ENCODE data around the gene SPRR1A.

The SPRR1A gene

GRCh38 chr1:152942161-152942560, 41.7 kb upstream of the SPRR1A start:
- Histone ChIP-seq H3K27me3 (ENCODE audit: insufficient read depth, poor library complexity, severe bottlenecking) (no peaks in the 10 kb centered on the region), H3K27ac (replicated peaks) (no peak overlapping the region), H3K4me3 (replicated peaks; ENCODE audit: insufficient read depth, low read length) (no peak overlapping the region)
- TF ChIP-seq POLR2AphosphoS5 (IDR thresholded peaks at IDR 0.05; ENCODE audit: low read depth) (no peak), CTCF (IDR thresholded peaks at IDR 0.05; ENCODE audit: insufficient read depth, low read length) (no peak), SPI1 (IDR thresholded peaks at IDR 0.05; ENCODE audit: borderline replicate concordance, low read depth) (no peak), GABPA (IDR thresholded peaks at IDR 0.05; ENCODE audit: low read depth) (no peak), REST (IDR thresholded peaks at IDR 0.05; ENCODE audit: insufficient replicate concordance, low read depth) (no peak)
- no peak for DNase-seq (ENCODE audit: low read depth in 1 of 2, low spot score in 1 of 2)

DNA sequence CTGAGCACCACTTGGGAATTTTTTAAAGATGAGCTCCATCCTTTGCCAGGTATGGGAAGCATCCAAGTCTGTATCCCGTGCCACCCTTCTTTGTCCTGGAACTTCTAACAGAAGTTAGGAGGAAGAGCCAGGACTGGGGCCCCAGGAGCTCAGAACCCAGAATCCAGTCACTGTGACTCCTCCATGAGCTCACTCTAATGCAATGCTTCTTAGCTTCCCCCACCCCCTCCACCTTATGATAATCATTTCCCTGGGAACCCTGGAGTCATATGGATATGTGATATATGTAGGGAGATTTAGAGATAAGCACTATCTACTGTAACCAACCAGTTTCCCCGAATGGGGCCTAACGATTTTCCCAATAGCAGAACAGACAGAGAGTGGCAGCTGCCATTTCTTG, 37.6 kb upstream of the SPRR1A start:
- H3K4me3 ChIP-seq (replicated peaks; ENCODE audit: insufficient read depth, low read length) = no peak overlapping the region
- no peaks in the 10 kb centered on the region for H3K27me3 ChIP-seq (ENCODE audit: insufficient read depth, poor library complexity, severe bottlenecking)
- no peak for DNase-seq (ENCODE audit: low read depth in 1 of 2, low spot score in 1 of 2)
- TF ChIP-seq SPI1 (IDR thresholded peaks at IDR 0.05; ENCODE audit: borderline replicate concordance, low read depth) = no peak
- TF ChIP-seq REST (IDR thresholded peaks at IDR 0.05; ENCODE audit: insufficient replicate concordance, low read depth) = no peak
- TF ChIP-seq CTCF (IDR thresholded peaks at IDR 0.05; ENCODE audit: insufficient read depth, low read length) = no peak
- TF ChIP-seq POLR2AphosphoS5 (IDR thresholded peaks at IDR 0.05; ENCODE audit: low read depth) = no peak
- TF ChIP-seq GABPA (IDR thresholded peaks at IDR 0.05; ENCODE audit: low read depth) = no peak
- H3K27ac ChIP-seq (replicated peaks) = no peak overlapping the region

DNA sequence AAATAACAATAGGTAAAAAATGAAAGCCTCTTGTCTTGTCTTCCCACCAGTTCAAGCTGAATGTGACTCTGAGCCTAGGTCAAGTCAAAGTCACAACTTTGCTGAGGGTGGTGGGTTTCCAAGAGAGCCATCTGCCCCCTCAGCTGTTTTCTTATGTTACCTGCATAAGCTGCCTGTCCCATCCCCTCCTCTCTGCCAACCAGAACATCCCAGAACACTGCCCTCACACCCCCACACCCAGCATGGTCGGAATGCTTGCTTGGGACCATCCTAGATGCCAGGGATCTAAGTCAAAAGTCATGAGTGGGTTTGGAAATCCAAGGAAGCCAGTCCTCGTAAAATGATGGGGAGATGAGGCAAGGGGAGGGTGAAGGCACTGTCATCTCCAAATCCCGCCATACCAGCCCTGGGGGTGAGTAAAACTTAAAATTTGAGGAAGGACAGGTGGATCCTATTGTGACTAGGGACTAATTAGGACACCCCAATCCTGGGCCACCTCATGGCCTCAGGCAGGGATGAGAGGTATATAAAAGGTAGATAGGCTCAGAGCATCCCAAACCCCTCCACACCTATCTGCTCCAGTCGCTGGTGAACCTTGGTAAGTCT, 37.1 kb upstream of the SPRR1A start, which contains the start of gene SPRR5:
SPRR5 (plus strand) TSS at position 556 of the 606 bp plus-strand sequence. CDS start 1,349 bp downstream, outside the sequence.
- H3K27me3 ChIP-seq (ENCODE audit: insufficient read depth, poor library complexity, severe bottlenecking) = no peaks in the 10 kb centered on the region
- H3K4me3 ChIP-seq (replicated peaks; ENCODE audit: insufficient read depth, low read length) = no peak within 1 kb of the TSS
- TF ChIP-seq CTCF (IDR thresholded peaks at IDR 0.05; ENCODE audit: insufficient read depth, low read length) = no peak
- TF ChIP-seq POLR2AphosphoS5 (IDR thresholded peaks at IDR 0.05; ENCODE audit: low read depth) = no peak
- no peak for TF ChIP-seq GABPA (IDR thresholded peaks at IDR 0.05; ENCODE audit: low read depth)
- TF ChIP-seq REST (IDR thresholded peaks at IDR 0.05; ENCODE audit: insufficient replicate concordance, low read depth) = no peak
- no peak for TF ChIP-seq SPI1 (IDR thresholded peaks at IDR 0.05; ENCODE audit: borderline replicate concordance, low read depth)
- DNase-seq (ENCODE audit: low read depth in 1 of 2, low spot score in 1 of 2) = no peak
- H3K27ac ChIP-seq (replicated peaks) = no peak within 1 kb of the TSS

Measured in HL-60 (cell line).